Thymus (tissue), 11 donors: Measurements from ENCODE around the gene EMD. TPM values are rescaled to one million over a fixed set of nuclear protein-coding genes. Genes with fewer than 3 reads are reported as not detected.
"Not testable (repeated sequence)": the region's sequence is repeated elsewhere in the genome, so short reads cannot be mapped to it uniquely, and the experiment has no call there.

Source experiments
- DNase-seq, 9 donors: peaks; one replicate each; pipeline ENCODE4 v3.0.0-alpha.2; 2013; ENCODE audit warnings: low spot score in 9 of 9, low read depth in 6 of 9, missing footprints in 1 of 9
- H3K27ac ChIP-seq, 2 donors: one replicate each; pipeline ENCODE4 v1.5.1; 2013; ENCODE audit warnings: control low read depth in 1 of 2, low read depth in 1 of 2, low read length in 1 of 2, mild to moderate bottlenecking in 1 of 2, moderate library complexity in 1 of 2
- H3K27me3 ChIP-seq, 2 donors: one replicate each; pipeline ENCODE4 v1.5.1; 2013; ENCODE audit warnings: low read length in 1 of 2; ENCODE audit not compliant: control insufficient read depth in 2 of 2, insufficient read depth in 1 of 2
- H3K36me3 ChIP-seq, 2 donors: one replicate each; pipeline ENCODE4 v1.5.1; 2013; ENCODE audit warnings: low read length in 1 of 2, mild to moderate bottlenecking in 1 of 2, moderate library complexity in 1 of 2; ENCODE audit not compliant: control insufficient read depth in 2 of 2, insufficient read depth in 2 of 2
- H3K4me1 ChIP-seq, 2 donors: one replicate each; pipeline ENCODE4 v1.5.1; 2013; ENCODE audit warnings: low read length in 2 of 2; ENCODE audit not compliant: control insufficient read depth in 2 of 2, insufficient read depth in 2 of 2
- H3K4me3 ChIP-seq, 2 donors: one replicate each; pipeline ENCODE4 v1.5.1; 2013; ENCODE audit warnings: low read length in 2 of 2, control low read depth in 1 of 2, mild to moderate bottlenecking in 1 of 2
- H3K9me3 ChIP-seq, 2 donors: one replicate each; pipeline ENCODE4 v1.5.1; 2013; ENCODE audit warnings: low read length in 1 of 2, mild to moderate bottlenecking in 1 of 2; ENCODE audit not compliant: control insufficient read depth in 2 of 2, insufficient read depth in 1 of 2
- WGBS: extraction: QIAGEN DNeasy Blood & Tissue Kit; methylation state at CpG from one replicate; pipeline ENCODE4 v1.1.7; 2013; 5-methylcytosine and 5-hydroxymethylcytosine counted together
- polyA plus RNA-seq: library from polyadenylated mRNA; stranded (reverse); fragments of 200-250 nt; gene quantifications from one replicate; pipeline ENCODE4 v1.2.3, GENCODE V29; 2013
- total RNA-seq: library from RNA; stranded (reverse); fragments of 120-200 nt; gene quantifications from one replicate; pipeline ENCODE4 v1.2.4, GENCODE V29; 2013
- donor health status: healthy.

Gene EMD
- total and polyA plus RNA-seq, 2 donors, result 8.2 to 110 TPM

DNA sequence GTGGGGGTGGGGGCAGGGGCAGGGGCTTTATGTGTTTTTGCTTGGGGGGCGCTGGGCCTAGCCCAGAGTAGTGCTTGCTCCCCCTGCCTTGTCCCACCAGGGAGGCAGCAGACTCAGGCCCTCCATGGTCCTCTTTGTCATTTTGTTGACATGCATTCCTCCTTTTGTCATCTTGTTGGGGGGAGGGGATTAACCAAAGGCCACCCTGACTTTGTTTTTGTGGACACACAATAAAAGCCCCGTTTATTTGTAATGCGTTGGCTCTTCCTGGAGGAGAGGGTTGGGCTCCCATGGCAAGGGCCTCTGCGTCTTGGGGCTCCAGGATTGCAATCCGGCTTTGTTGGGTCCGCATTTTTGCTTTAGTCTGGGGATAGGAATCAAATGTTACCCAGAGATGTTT lies 2.2 kb downstream of the EMD start:
- Histone ChIP-seq H3K4me1 (peaks cover 8 to 25% of the 10 kb centered on the region in 2 donors), H3K36me3 (peaks cover 0 to 3% of the 10 kb centered on the region in 2 donors), H3K27me3 (peaks cover 0 to 2% of the 10 kb centered on the region in 2 donors), H3K9me3 (peaks cover 0 to 14% of the 10 kb centered on the region in 2 donors), H3K4me3 (no peak overlapping the region), H3K27ac (no peak overlapping the region)
- no peak for DNase-seq
- 96% methylated on average over 6 of the region's 6 CpGs for WGBS

GRCh38 chrX:154382483-154383069 lies 3.5 kb downstream of the EMD start:
- H3K27me3 ChIP-seq, result no peaks in the 10 kb centered on the region
- H3K9me3 ChIP-seq, result peaks cover 0 to 14% of the 10 kb centered on the region in 2 donors
- no peak overlapping the region for H3K27ac ChIP-seq
- peaks cover 0 to 3% of the 10 kb centered on the region in 2 donors for H3K36me3 ChIP-seq
- H3K4me3 ChIP-seq, result no peak overlapping the region
- WGBS, result 96% methylated on average over 11 of the region's 11 CpGs
- no peak for DNase-seq
- peaks cover 8 to 17% of the 10 kb centered on the region in 2 donors for H3K4me1 ChIP-seq

- WGBS, result 93% methylated on average over 14 of the region's 14 CpGs
- Histone ChIP-seq H3K36me3 (peaks cover 0 to 3% of the 10 kb centered on the region in 2 donors), H3K9me3 (peaks cover 0 to 8% of the 10 kb centered on the region in 2 donors), H3K27ac (no peak overlapping the region), H3K4me3 (no peak overlapping the region), H3K27me3 (no peaks in the 10 kb centered on the region), H3K4me1 (peaks cover 8 to 11% of the 10 kb centered on the region in 2 donors)
- no peak for DNase-seq
Measured at GRCh38 chrX:154383359-154384283, 4.5 kb downstream of the EMD start.

DNA sequence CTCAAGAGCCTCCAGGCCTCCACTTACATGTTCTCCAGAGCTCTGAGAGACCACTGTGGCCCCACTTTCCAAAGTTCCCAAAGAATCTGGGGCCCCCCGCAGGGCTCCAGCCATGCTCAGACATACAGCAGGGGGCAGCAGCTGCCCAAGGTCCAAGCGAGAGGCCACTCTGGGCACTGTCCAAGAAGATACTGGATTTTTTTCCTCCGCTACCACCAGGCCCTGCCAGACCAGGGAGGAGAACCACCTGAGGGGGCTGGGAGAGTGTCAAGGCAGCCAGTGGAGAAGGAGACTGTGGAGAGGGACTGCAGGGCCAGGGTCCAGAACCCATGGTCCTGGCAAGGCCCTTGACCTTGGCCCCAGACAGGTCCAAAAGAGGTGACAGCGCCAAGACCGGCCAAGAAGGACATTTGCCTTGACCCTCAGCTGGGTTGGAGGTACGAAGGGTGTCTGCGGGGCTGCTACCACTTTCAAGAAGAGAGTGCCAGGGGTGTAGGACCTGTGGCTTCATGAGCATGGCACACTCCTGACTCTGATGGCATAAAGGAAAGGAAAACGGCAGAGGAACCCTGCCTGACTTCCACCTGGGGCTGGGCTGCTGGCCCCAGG lies 5.3 kb downstream of the EMD start:
- no peaks in the 10 kb centered on the region for H3K27me3 ChIP-seq
- peaks cover 0 to 3% of the 10 kb centered on the region in 2 donors for H3K36me3 ChIP-seq
- H3K9me3 ChIP-seq, result peaks cover 0 to 5% of the 10 kb centered on the region in 2 donors
- no peak overlapping the region for H3K27ac ChIP-seq
- H3K4me1 ChIP-seq, result peaks cover 8 to 11% of the 10 kb centered on the region in 2 donors
- no peak overlapping the region for H3K4me3 ChIP-seq
- 78% methylated on average over 8 of the region's 8 CpGs for WGBS
- no peak for DNase-seq

- DNase-seq, H3K4me1 ChIP-seq, H3K27me3 ChIP-seq, H3K27ac ChIP-seq, H3K9me3 ChIP-seq, H3K36me3 ChIP-seq, H3K4me3 ChIP-seq: not testable (repeated sequence)
- no CpG with 5 or more reads among the region's 20 CpGs for WGBS
Measured at GRCh38 chrX:154388094-154388493, 9.0 kb downstream of the EMD start.

DNA sequence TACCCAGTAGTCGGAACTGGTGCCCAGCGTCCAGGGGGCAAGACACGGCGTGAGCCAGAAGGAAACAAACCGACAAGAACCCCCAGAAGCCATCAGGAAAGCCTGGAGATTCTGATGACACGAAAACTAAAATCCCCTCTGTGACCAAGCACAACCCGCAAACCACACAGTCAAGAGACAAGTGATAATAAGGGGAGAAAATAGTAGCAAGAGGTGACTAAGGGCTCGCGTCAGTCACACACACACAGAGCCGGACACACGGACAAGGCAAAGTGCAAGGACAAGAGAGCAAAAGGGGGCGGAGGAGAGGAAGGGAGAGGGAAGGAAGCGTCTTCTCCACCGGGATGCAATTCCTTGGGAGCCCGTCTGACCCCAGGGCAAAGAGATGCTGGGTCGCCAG lies 9.6 kb downstream of the EMD start:
- not testable (repeated sequence) for H3K27me3 ChIP-seq, H3K9me3 ChIP-seq, H3K4me1 ChIP-seq, H3K36me3 ChIP-seq, DNase-seq, H3K4me3 ChIP-seq, H3K27ac ChIP-seq
- WGBS, result no CpG with 5 or more reads among the region's 16 CpGs

GRCh38 chrX:154389812-154390747 lies 11.0 kb downstream of the EMD start:
- not testable (repeated sequence) for H3K9me3 ChIP-seq, H3K27me3 ChIP-seq, H3K4me3 ChIP-seq, H3K4me1 ChIP-seq, H3K36me3 ChIP-seq, DNase-seq, H3K27ac ChIP-seq
- 0% methylated on average over 28 of the region's 121 CpGs for WGBS

- 97% methylated on average over 15 of the region's 17 CpGs for WGBS
- not testable (repeated sequence) for H3K4me3 ChIP-seq
Measured at GRCh38 chrX:154396363-154396762, 17.3 kb downstream of the EMD start.

More at GRCh38 chrX:154396363-154396762, 17.3 kb downstream of the EMD start:
- Histone ChIP-seq H3K36me3 (peaks cover 19 to 24% of the 10 kb centered on the region in 2 donors), H3K4me1 (peaks cover 0 to 15% of the 10 kb centered on the region in 2 donors)
- H3K9me3 ChIP-seq, H3K27ac ChIP-seq, DNase-seq, H3K27me3 ChIP-seq: not testable (repeated sequence)
